ENCODE data around the gene TMEM63B. TPM values are rescaled to one million over a fixed set of nuclear protein-coding genes. Genes with fewer than 3 reads are reported as not detected.

Gene TMEM63B
- total and polyA plus RNA-seq, 9 of the 15 experiments (the other 6 are each of a cell fraction or from before 2014, with no cell fraction given) = 0.14 to 39.4 (median 14.4) TPM

GRCh38 chr6:44126320-44127149, 819 bp upstream of the TMEM63B start (continued):
- TF ChIP-seq ID3 (CRISPR knock-in tag; IDR thresholded peaks at IDR 0.05) = no peak
- TF ChIP-seq ID3 (tag; IDR thresholded peaks at IDR 0.05) = 0 out of 2 replicates have a peak, but pooled peaks have one; percentile 20
- TF ChIP-seq MTA3 (IDR thresholded peaks at IDR 0.05; ENCODE audit: borderline replicate concordance) = 0 out of 2 replicates have a peak, but pooled peaks have one; percentile 14
- TF ChIP-seq SUPT5H (IDR thresholded peaks at IDR 0.05) = 0 out of 2 replicates have a peak, but pooled peaks have one; percentile 3
- TF ChIP-seq HDAC3 (IDR thresholded peaks at IDR 0.05; ENCODE audit: borderline replicate concordance, partially characterized antibody) = peak; percentile 15
- TF ChIP-seq POLR2A (conservative IDR thresholded peaks at IDR 0.05) = 0 out of 2 replicates have a peak, but pooled peaks have one; percentile 1
- TF ChIP-seq BRD4 (IDR thresholded peaks at IDR 0.05) = no peak
- TF ChIP-seq YY1 (IDR thresholded peaks at IDR 0.05; ENCODE audit: borderline replicate concordance in 1 of 3, control insufficient read depth in 1 of 3, extremely low read depth in 1 of 3, insufficient read depth in 3 of 3, insufficient read length in 1 of 3, insufficient replicate concordance in 2 of 3, low read depth in 1 of 3, low read length in 2 of 3) = peak in 1 of 3 experiments; percentile 10
- TF ChIP-seq RCOR1 (IDR thresholded peaks at IDR 0.05; ENCODE audit: borderline replicate concordance in 1 of 2, low read depth in 2 of 2, low read length in 2 of 2) = peak in 1 of 2 experiments; percentile 83; a peak in 2 of 4 replicates
- 0 out of 2 replicates have a peak, but pooled peaks have one; percentile 45 for TF ChIP-seq ZC3H11A (IDR thresholded peaks at IDR 0.05; ENCODE audit: low read depth, low read length)
- TF ChIP-seq EZH2 (IDR thresholded peaks at IDR 0.05; ENCODE audit: borderline replicate concordance, low read depth, low read length) = no peak
- peak; percentile 66 for TF ChIP-seq SMAD4 (CRISPR knock-in tag; conservative IDR thresholded peaks at IDR 0.05)
- peak; percentile 71 for TF ChIP-seq DPF2 (IDR thresholded peaks at IDR 0.05)
- no peak for TF ChIP-seq BCOR (IDR thresholded peaks at IDR 0.05)
- no peak for TF ChIP-seq NR2C2 (CRISPR knock-in tag; IDR thresholded peaks at IDR 0.05)
- peak; percentile 37; the same call in 1 of the 2 replicates for TF ChIP-seq NR2C2 (tag; IDR thresholded peaks at IDR 0.05)
- 0 out of 2 replicates have a peak, but pooled peaks have one; percentile 13 for TF ChIP-seq RNF2 (IDR thresholded peaks at IDR 0.05)
- TF ChIP-seq TAF1 (IDR thresholded peaks at IDR 0.05; ENCODE audit: control insufficient read depth, extremely low read depth, insufficient read depth, low read length, severe bottlenecking) = peak; percentile 44
- TF ChIP-seq ARID1B (IDR thresholded peaks at IDR 0.05) = peak; percentile 45; the same call in 1 of the 2 replicates
- no peak for TF ChIP-seq SPI1 (IDR thresholded peaks at IDR 0.05; ENCODE audit: borderline replicate concordance, low read depth, low read length)
- TF ChIP-seq MEIS2 (IDR thresholded peaks at IDR 0.05; ENCODE audit: partially characterized antibody) = peak; percentile 90
- TF ChIP-seq, protein P1, sequence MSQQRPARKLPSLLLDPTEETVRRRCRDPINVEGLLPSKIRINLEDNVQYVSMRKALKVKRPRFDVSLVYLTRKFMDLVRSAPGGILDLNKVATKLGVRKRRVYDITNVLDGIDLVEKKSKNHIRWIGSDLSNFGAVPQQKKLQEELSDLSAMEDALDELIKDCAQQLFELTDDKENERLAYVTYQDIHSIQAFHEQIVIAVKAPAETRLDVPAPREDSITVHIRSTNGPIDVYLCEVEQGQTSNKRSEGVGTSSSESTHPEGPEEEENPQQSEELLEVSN (IDR thresholded peaks at IDR 0.05; ENCODE audit: borderline replicate concordance in 1 of 2, extremely low read depth in 1 of 2, insufficient read depth in 1 of 2, insufficient read length in 1 of 2, low read depth in 1 of 2, low read length in 1 of 2, poor library complexity in 1 of 2, severe bottlenecking in 1 of 2) = no peak
- TF ChIP-seq NFIC (IDR thresholded peaks at IDR 0.05) = no peak
- 0 out of 2 replicates have a peak, but pooled peaks have one; percentile 27 for TF ChIP-seq JUN (IDR thresholded peaks at IDR 0.05; ENCODE audit: borderline replicate concordance, low read depth, low read length)
- TF ChIP-seq JUN (CRISPR knock-in tag; IDR thresholded peaks at IDR 0.05; ENCODE audit: borderline replicate concordance) = no peak
- peak; percentile 70 for TF ChIP-seq RBBP5 (IDR thresholded peaks at IDR 0.05; ENCODE audit: borderline replicate concordance, insufficient read depth, low read length, poor library complexity, severe bottlenecking)
